MM.1S (cell line): Measurements from ENCODE around the gene TMEM204.

Experiments used
- DNase-seq: peaks from one replicate; pipeline ENCODE4 v3.0.0-alpha.2; 2015
- H2AFZ ChIP-seq: fragments of 300-600 bp; sonication (generic); 2 replicates; pipeline ENCODE4 v1.6.0; 2016; ENCODE audit warnings: antibody characterized with exemption, low read length
- H3F3A ChIP-seq: fragments of 300-600 bp; sonication (generic); 2 replicates; pipeline ENCODE4 v1.6.1; 2016; ENCODE audit warnings: mild to moderate bottlenecking, antibody characterized with exemption, low read length, moderate library complexity, mixed read lengths; ENCODE audit not compliant: insufficient read depth
- H3K27ac ChIP-seq: fragments of 300-600 bp; sonication (generic); 2 replicates; pipeline ENCODE4 v1.5.1; 2016; ENCODE audit warnings: mild to moderate bottlenecking, low read length
- H3K27me3 ChIP-seq: fragments of 300-600 bp; sonication (generic); replicated peaks from 2 replicates; pipeline ENCODE4 v1.6.0; 2016; ENCODE audit warnings: low read length; ENCODE audit not compliant: insufficient read depth
- H3K36me3 ChIP-seq: fragments of 300-600 bp; sonication (generic); replicated peaks from 2 replicates; pipeline ENCODE4 v1.6.1; 2016; ENCODE audit warnings: mild to moderate bottlenecking, low read length, mixed read lengths; ENCODE audit not compliant: insufficient read depth
- H3K4me1 ChIP-seq: fragments of 300-600 bp; sonication (generic); 2 replicates; pipeline ENCODE4 v1.6.1; 2016; ENCODE audit warnings: low read length, mixed read lengths
- H3K4me2 ChIP-seq: fragments of 300-600 bp; sonication (generic); 2 replicates; pipeline ENCODE4 v1.6.0; 2016; ENCODE audit warnings: low read depth, low read length
- H3K4me3 ChIP-seq: fragments of 300-600 bp; sonication (generic); 2 replicates; pipeline ENCODE4 v1.5.1; 2016; ENCODE audit warnings: low read length, mixed read lengths
- H3K79me2 ChIP-seq: fragments of 300-600 bp; sonication (generic); 2 replicates; pipeline ENCODE4 v1.6.1; 2016; ENCODE audit warnings: mixed run types, low read length, mixed read lengths
- H3K9ac ChIP-seq: fragments of 300-600 bp; sonication (generic); 2 replicates; pipeline ENCODE4 v1.6.1; 2016; ENCODE audit warnings: low read length, mixed read lengths
- H3K9me2 ChIP-seq: fragments of 300-600 bp; sonication (generic); replicated peaks from 2 replicates; pipeline ENCODE4 v1.6.1; 2016; ENCODE audit warnings: mild to moderate bottlenecking, low read length, mixed read lengths; ENCODE audit not compliant: insufficient read depth
- H3K9me3 ChIP-seq: fragments of 300-600 bp; sonication (generic); replicated peaks from 2 replicates; pipeline ENCODE4 v1.6.1; 2016; ENCODE audit warnings: mild to moderate bottlenecking, low read length, mixed read lengths; ENCODE audit not compliant: insufficient read depth
- H4K20me1 ChIP-seq: fragments of 300-600 bp; sonication (generic); 2 replicates; pipeline ENCODE4 v1.6.1; 2016; ENCODE audit warnings: mild to moderate bottlenecking, low read length, moderate library complexity, mixed read lengths; ENCODE audit not compliant: insufficient read depth
- CTCF ChIP-seq: fragments of 300-600 bp; sonication (generic); IDR thresholded peaks from 2 replicates; pipeline ENCODE4 v1.5.1; 2016; ENCODE audit warnings: antibody characterized with exemption, low read length, mixed read lengths
- EZH2 ChIP-seq: fragments of 300-600 bp; sonication (generic); optimal IDR thresholded peaks from 2 replicates; pipeline ENCODE3; 2017; ENCODE audit warnings: low read depth, mild to moderate bottlenecking, antibody characterized with exemption, low read length, mixed read lengths
- EZH2phosphoT487 ChIP-seq: fragments of 300-600 bp; sonication (generic); IDR thresholded peaks from 2 replicates; pipeline ENCODE4 v1.6.1; 2018; ENCODE audit warnings: antibody characterized with exemption, low read length

TMEM204 gene

GRCh38 chr16:1492923-1493745 is 40.3 kb upstream of the TMEM204 start, which contains the start of gene TELO2:
Gene TELO2 (plus strand): TSS chr16:1493360. CDS start chr16:1494282, 922 bp downstream.
- Histone ChIP-seq H3K4me1 (peaks cover 5% of the 10 kb centered on the region; the same call in 1 of the 2 replicates), H3K9ac (peak within 1 kb of the TSS; percentile 95), H3F3A (no peaks in the 10 kb centered on the region), H2AFZ (peak within 1 kb of the TSS; percentile 97), H3K4me3 (peak within 1 kb of the TSS; percentile 76), H3K4me2 (peak within 1 kb of the TSS; percentile 81), H3K36me3 (no peaks in the 10 kb centered on the region), H4K20me1 (no peaks in the 10 kb centered on the region), H3K9me2 (no peaks in the 10 kb centered on the region), H3K79me2 (peaks cover 17% of the 10 kb centered on the region), H3K27me3 (peaks cover 24% of the 10 kb centered on the region), H3K9me3 (no peaks in the 10 kb centered on the region), H3K27ac (peak within 1 kb of the TSS; percentile 62; the same call in 1 of the 2 replicates)
- TF ChIP-seq CTCF: no peak
- TF ChIP-seq EZH2: no peak
- TF ChIP-seq EZH2phosphoT487: no peak
- peak; percentile 84 for DNase-seq

DNA sequence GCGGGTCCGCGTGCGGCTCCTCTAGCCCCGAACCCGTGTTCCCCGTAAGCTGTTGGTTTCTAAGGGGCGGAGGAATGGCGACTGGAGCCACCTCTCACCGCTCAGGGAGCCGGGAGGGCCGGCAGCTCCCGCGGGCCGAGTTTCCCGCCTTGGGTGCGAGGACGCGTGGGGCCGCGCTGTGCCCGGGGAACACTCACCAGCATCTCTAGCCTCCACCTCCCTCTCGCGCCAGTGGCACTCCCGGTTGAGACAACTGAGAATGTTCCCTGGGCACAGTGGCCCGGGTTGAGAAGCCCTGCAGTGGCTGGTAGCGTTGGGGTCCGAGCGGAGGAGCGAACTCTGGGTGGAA is 39.7 kb upstream of the TMEM204 start:
- Histone ChIP-seq H3K9me3 (no peaks in the 10 kb centered on the region), H3K27ac (no peak overlapping the region), H3K9me2 (no peaks in the 10 kb centered on the region), H4K20me1 (no peaks in the 10 kb centered on the region), H2AFZ (peak overlapping the region; percentile 93), H3F3A (no peaks in the 10 kb centered on the region), H3K9ac (peak overlapping the region; percentile 95), H3K27me3 (peaks cover 18% of the 10 kb centered on the region), H3K36me3 (no peaks in the 10 kb centered on the region), H3K4me1 (peaks cover 5% of the 10 kb centered on the region; the same call in 1 of the 2 replicates), H3K4me3 (peak overlapping the region; percentile 76), H3K79me2 (peaks cover 17% of the 10 kb centered on the region), H3K4me2 (peak overlapping the region; percentile 77)
- DNase-seq: peak; percentile 13
- TF ChIP-seq CTCF: no peak
- no peak for TF ChIP-seq EZH2phosphoT487
- TF ChIP-seq EZH2: no peak

DNA sequence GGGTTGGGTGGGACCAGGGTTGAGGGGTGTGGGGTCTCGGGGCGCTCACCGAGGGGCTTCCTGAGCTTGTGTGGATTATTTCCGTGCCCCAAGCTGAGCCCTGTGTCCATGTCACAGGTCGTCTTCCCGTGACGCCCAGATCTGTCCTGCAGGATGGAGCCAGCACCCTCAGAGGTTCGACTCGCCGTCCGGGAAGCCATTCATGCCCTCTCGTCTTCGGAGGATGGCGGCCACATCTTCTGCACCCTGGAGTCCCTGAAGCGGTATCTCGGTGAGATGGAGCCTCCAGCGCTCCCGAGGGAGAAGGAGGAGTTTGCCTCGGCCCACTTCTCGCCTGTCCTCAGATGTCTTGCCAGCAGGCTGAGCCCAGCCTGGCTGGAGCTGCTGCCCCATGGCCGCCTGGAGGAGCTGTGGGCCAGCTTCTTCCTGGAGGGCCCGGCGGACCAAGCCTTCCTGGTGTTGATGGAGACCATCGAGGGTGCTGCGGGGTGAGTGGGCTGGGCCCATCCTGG is 39.3 kb upstream of the TMEM204 start:
- Histone ChIP-seq H3K4me1 (peaks cover 5% of the 10 kb centered on the region; the same call in 1 of the 2 replicates), H3K79me2 (peaks cover 17% of the 10 kb centered on the region), H3K4me2 (peak overlapping the region; percentile 77), H3K4me3 (peak overlapping the region; percentile 76), H3K9me3 (no peaks in the 10 kb centered on the region), H3K9ac (peak overlapping the region; percentile 95), H3K9me2 (no peaks in the 10 kb centered on the region), H4K20me1 (no peaks in the 10 kb centered on the region), H3K27me3 (peaks cover 13% of the 10 kb centered on the region), H3F3A (no peaks in the 10 kb centered on the region), H2AFZ (no peak overlapping the region), H3K27ac (no peak overlapping the region), H3K36me3 (no peaks in the 10 kb centered on the region)
- no peak for DNase-seq
- no peak for TF ChIP-seq CTCF
- no peak for TF ChIP-seq EZH2phosphoT487
- TF ChIP-seq EZH2: no peak
